NCI-H2107 treated with DMSO at 0.1 percent for 48 hours (cell line): Measurements from ENCODE around the gene ANKRD1.
"Not testable (repeated sequence)": the region's sequence is repeated elsewhere in the genome, so short reads cannot be mapped to it uniquely, and the experiment has no call there.

Experiments used
- DNase-seq: peaks from one replicate; lab custom pipeline; 2025; ENCODE audit not compliant: unreplicated experiment; lab: John Stamatoyannopoulos, UW

Gene ANKRD1

GRCh38 chr10:90912854-90913479, 7.9 kb downstream of the ANKRD1 start:
- DNase-seq = no peak

DNA sequence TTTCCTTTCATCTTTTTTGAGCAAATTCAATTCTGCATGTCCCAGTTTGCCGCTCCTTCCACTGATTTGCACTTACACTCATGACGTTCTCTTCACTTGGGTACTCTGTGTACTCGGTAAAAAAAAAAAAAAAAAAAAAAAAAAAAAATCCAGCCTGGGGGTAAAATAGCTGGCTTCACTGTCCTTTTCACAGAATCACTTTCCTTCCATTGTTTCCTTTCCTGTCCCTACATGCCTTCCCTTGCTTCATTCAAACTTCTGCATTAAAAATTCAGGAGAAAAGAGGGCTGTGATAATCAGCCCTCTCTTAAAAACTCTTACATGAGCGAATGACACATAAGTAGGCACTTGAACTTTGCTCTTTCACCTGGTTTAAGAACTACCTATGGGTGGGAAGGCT, 8.7 kb downstream of the ANKRD1 start:
- DNase-seq = no peak

DNA sequence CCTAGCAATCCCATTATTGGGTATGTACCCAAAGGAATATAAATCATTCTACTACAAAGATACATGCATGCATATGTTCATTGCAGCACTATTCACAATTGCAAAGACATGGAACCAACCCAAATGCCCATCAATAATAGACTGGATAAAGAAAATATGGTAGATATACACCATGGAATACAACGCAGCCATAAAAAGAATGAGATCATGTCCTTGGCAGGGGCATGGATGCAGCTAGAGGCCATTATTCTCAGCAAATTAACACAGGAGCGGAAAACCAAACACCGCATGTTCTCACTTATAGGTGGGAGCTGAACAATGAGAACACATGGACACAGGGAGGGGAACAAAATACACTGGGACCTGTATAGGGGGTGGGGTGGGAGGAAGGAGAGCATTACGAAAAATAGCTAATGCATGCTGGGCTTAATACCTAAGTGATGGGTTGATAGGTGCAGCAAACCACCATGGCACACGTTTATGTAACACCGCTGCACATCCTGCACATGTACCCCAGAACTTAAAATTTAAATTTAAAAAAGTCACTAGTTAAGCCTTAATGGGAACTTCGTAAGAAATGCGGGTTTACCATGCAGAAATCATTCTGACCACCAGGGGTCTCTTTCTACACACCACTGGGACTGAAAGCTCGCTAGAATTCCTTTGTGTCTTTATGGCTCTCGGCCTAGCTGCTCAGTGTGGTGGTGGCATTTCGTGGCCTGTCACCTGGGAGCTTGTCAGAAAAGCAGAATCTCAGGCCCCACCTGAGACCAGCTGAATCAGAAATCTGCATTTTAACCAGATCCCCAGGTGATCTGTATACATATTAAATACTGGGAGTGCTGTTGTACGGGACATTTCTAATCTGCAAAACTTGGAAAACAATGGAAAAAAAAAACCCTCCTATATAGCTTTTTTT, 9.5 kb downstream of the ANKRD1 start:
- DNase-seq = peak; percentile 29

DNA sequence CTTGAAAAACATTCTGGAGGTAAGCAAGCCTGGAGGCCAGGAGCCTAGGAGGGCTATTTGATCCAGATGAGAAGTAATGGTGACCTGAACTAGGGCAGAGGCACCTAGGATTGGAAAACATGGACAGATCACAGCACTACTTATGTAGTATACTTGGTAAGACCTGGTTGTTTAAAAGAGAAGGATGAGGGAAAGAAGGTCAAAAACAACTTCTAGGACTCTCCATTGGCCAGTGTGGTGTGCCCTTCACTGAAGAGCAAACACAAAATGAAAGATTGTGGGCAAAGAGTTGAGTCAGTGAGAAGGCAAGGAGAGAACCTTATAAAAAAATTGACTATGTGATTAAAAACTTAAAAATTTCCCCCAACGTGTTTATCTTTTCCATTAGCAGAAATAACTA, 14.3 kb downstream of the ANKRD1 start:
- DNase-seq = no peak

- no peak for DNase-seq
Observed at GRCh38 chr10:90905925-90906324, 15.0 kb downstream of the ANKRD1 start.

GRCh38 chr10:90896916-90897315, 24.0 kb downstream of the ANKRD1 start:
- not testable (repeated sequence) for DNase-seq

DNA sequence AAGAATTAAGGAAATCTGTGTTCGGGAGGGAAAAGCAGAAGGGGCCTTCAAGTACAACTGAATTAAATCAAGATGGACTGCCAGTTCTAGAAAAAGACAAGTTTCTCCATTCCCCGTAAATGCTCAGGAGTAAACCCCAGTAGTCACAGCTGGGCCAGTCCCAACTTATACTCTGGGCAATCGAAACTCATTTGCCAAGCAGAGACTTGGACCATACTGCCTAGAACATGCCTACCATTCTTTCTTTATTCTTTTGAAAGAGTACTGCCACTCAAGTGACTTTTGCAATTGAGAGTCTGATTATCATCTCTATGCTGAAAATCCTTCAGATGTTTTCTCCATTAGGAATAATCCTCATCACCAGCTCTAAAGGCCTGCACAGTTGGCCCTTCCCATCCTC, 27.7 kb downstream of the ANKRD1 start:
- DNase-seq = no peak

DNA sequence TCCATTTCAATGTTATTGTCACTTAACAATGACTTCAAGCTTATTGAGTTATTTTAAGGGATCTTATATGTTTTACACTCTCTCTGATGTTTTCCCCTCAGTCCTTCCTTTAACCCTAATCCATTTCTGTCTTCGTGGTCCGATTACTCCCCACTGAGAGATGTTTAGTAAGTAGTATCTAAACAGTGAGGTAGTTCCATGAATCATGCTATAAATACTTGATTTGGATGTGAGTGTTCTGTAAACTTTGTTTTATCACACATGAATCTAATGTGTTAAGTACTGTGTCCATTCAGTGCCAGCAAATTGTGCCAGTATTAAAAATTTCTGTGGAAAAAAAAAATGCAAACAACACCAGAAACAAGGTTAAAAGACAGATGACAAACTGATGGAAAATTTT, 30.5 kb downstream of the ANKRD1 start:
- DNase-seq = no peak

DNA sequence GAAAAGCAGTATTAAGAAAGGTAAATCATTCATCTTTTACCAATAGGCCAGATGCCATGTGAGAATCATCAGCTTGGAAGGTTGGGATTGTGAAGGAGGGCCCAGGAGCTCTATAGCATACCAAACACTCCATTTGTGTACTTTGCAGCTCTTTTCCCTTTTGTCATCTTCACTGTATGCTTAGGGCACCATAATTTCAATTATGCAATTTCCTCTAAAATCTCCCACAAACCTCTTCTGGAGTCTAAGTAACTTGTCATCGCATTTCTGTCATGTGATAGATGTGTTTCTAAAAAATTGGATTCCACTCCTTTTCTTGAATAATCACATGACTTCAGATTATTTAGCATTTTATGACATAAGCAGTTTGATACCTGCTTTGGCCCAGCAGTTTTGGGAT, 31.3 kb downstream of the ANKRD1 start:
- DNase-seq = no peak

DNA sequence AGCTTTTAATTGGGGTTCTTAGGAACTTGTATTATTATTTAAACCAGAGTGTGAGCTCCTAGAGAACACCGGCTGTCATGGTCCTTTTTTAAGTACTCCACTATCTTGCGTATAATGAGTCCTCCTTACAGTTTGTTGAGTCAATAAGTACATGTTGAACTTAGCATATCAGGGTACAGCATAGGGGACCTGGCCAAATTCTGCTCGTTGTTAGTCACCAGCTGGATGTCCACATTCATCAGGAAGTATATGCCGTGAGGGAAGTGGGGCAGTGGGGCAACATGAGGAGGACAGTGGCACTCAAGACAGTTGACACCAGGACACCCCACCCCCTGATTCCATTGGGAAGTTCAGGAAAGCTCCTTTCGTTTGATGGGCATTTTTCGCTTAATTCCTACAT, 32.5 kb downstream of the ANKRD1 start:
- DNase-seq = no peak

DNA sequence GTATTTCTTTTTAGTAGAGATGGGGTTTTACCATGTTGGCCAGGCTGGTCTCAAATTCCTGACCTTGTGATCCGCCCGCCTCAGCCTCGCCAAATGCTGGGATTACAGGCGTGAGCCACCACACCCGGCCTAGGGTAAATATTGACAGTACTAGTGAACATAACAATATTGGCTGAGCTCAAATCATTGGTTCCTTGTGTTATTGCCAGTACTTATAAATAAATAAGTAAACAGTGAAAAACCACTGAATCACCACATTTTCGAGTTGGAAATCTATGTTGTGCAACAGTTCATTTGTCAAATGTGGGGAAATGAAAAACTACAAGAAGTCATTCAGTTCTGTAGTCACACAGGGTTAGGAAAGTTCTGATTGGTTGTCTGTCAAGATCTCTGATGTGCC, 33.3 kb downstream of the ANKRD1 start:
- DNase-seq = no peak

DNA sequence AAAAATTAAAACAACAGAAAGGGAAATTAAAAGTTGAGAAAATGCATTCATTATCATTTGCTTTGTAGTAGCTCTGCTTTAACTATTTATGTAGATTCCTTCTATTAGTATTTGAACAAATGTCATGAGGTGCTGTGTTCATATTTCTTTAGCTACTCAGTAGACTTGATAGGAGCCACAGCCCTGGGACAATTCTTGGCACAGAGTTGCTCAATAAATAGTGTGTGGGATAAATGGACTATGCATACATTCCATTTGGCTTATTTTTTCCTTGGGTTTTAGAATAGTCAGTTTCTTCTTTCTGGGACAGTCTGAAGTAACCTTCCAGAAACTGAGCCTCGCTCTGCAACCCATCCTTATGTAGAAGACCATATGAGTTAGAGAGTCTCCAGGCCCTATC, 35.7 kb downstream of the ANKRD1 start:
- DNase-seq = no peak

GRCh38 chr10:90884431-90884830, 36.5 kb downstream of the ANKRD1 start:
- DNase-seq = no peak

DNA sequence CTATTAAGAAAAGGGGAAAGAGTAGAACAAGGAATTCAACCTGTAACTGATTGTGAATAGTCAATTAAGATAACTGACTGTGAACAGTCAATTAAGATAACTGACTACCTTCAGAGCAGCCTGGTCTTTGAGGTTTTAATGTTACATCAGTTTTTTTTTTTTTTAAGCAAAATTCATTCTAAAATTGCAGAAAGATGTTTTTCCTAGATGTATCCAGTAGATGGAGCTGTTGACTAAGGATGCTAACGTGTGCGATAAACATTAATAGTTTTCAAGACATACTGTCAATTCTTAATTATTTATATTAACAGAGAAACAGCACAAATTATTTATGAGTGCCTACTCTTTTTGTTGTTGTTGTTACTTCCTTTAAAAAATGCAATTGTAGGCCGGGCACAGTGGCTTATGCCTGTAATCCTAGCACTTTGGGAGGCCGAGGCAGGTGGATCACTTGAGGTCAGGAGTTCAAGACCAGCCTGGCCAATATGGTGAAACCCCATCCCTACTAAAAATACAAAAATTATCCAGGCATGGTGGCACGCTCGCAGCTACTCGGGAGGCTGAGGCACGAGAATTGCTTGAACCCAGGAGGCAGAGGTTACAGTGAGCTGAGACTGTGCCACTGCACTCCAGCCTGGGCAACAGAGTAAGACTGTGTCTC, 40.7 kb downstream of the ANKRD1 start:
- DNase-seq = peak; percentile 9

- DNase-seq = no peak
Observed at GRCh38 chr10:90879062-90879461, 41.8 kb downstream of the ANKRD1 start.

DNA sequence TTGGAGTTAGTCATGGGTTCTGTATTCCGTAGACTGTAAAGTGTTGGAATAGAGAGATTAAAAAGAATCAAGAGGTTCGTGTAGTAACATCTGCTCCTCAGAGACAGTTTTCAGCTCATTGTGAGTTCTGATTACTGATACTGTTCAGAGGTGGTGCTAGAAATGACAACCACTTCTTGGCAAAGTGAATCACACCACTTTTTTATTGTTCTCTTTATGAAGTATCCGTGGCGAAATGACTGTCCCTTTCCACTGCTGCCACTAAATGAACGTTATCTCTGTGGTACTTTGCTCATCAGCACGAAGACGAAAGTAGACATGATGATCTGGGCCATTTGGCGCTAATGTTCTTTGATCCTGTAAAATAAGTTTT, 48.3 kb downstream of the ANKRD1 start:
- no peak for DNase-seq

- peak; percentile 47 for DNase-seq
Observed at GRCh38 chr10:90871766-90872647, 48.9 kb downstream of the ANKRD1 start, which contains the start of gene RPP30. RPP30 (plus strand) TSS chr10:90871974; CDS start chr10:90871987, 13 bp downstream.

DNA sequence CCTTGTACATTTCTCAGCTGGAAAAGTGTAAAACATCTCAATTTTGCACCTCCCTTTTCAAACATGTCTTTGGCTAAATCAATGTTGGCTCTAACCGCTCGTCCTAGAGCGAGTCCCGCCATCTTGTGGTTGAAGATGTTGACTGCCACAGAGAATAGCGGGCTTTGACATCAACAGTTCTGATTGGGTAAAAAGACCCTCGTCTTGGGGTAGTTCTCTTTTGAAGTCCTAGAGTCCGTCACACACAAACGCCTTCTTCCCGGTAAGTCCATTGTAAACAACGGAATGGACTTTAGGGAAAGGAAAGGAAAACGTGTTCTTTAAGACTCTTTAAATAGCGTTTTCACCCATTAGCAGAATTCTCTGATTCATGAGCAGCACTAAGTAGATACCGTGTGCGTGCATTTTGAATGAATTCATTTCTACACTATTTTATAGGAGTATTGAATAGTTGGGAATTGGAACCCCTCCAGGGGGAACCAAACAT, 49.6 kb downstream of the ANKRD1 start:
- DNase-seq = peak; percentile 17

- no peak for DNase-seq
Observed at GRCh38 chr10:90866050-90866598, 54.8 kb downstream of the ANKRD1 start.

DNA sequence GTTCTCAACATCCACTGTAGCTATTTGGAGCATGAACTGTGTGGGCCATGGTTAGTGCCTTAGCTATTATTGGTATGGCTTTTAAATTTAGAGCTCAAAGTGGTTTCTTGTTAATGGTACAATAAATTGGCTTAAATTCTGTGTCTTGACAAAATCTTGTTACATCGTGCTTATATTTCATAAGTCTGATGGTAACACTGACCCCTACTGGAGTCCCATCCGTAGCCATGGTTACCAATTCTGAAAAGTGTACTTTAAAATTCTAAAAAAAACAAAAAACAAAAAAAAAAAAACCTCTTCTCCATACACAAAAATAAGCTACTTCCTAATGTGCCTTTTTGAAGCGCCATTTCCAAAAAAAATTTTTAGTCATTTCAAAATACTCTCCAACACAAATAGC, 55.5 kb downstream of the ANKRD1 start:
- no peak for DNase-seq
